Endodermal cell (in vitro differentiated cells): Measurements from ENCODE around the gene IL11RA. TPM values are rescaled to one million over a fixed set of nuclear protein-coding genes. Genes with fewer than 3 reads are reported as not detected.

Experiments
- DNase-seq: peaks from one replicate; pipeline ENCODE4 v3.0.0-alpha.2; 2017
- H3K27ac ChIP-seq: 2 replicates; pipeline ENCODE4 v1.5.1; 2013; ENCODE audit warnings: mild to moderate bottlenecking, low read depth, low read length, moderate library complexity
- H3K27me3 ChIP-seq: 2 replicates; pipeline ENCODE4 v1.6.1; 2013; ENCODE audit warnings: mild to moderate bottlenecking, low read length, moderate library complexity; ENCODE audit not compliant: insufficient read depth, control insufficient read depth, poor library complexity, severe bottlenecking
- H3K36me3 ChIP-seq: 2 replicates; pipeline ENCODE4 v1.7.0; 2013; ENCODE audit warnings: mild to moderate bottlenecking, low read length, moderate library complexity; ENCODE audit not compliant: control insufficient read depth, insufficient read depth
- H3K4me1 ChIP-seq: one replicate; pipeline ENCODE4 v1.7.0; 2013; ENCODE audit warnings: low read length; ENCODE audit not compliant: control insufficient read depth, insufficient read depth
- H3K4me3 ChIP-seq: 2 replicates; pipeline ENCODE4 v1.5.1; 2013; ENCODE audit warnings: mild to moderate bottlenecking, low read length, moderate library complexity
- H3K9ac ChIP-seq: 2 replicates; pipeline ENCODE4 v1.6.1; 2013; ENCODE audit warnings: mild to moderate bottlenecking, low read length, moderate library complexity; ENCODE audit not compliant: poor library complexity, severe bottlenecking; ENCODE audit errors: extremely low read depth
- H3K9me3 ChIP-seq: 2 replicates; pipeline ENCODE4 v1.6.1; 2013; ENCODE audit warnings: mild to moderate bottlenecking, low read length, moderate library complexity; ENCODE audit not compliant: control insufficient read depth
- H3K27ac Mint-ChIP-seq: 2 replicates; pipeline ENCODE4 v1.8.0; 2020; ENCODE audit warnings: mixed read lengths
- H3K27me3 Mint-ChIP-seq: 2 replicates; pipeline ENCODE4 v1.8.0; 2021; ENCODE audit warnings: mild to moderate bottlenecking, mixed read lengths; ENCODE audit not compliant: insufficient read depth
- H3K36me3 Mint-ChIP-seq: 2 replicates; pipeline ENCODE4 v1.8.0; 2020; ENCODE audit warnings: low read depth, mixed read lengths
- H3K4me1 Mint-ChIP-seq: 2 replicates; pipeline ENCODE4 v1.8.0; 2020; ENCODE audit warnings: mixed read lengths
- H3K4me3 Mint-ChIP-seq: 2 replicates; pipeline ENCODE4 v1.8.0; 2020; ENCODE audit warnings: mild to moderate bottlenecking, moderate library complexity, mixed read lengths
- H3K9me3 Mint-ChIP-seq: 2 replicates; pipeline ENCODE4 v1.8.0; 2020; ENCODE audit warnings: mild to moderate bottlenecking, mixed read lengths
- CTCF ChIP-seq: fragments of 200-600 bp; sonication (generic); conservative IDR thresholded peaks from 2 replicates; pipeline ENCODE4 v1.5.0; 2021; ENCODE audit warnings: antibody characterized with exemption, mild to moderate bottlenecking
- WGBS, 2 experiments: methylation state at CpG; one replicate each; pipeline versions ENCODE4 v1.1.5 to v1.1.7; 2013; ENCODE audit warnings: missing lambda C conversion rate in 2 of 2, mixed read lengths in 1 of 2; ENCODE audit not compliant: insufficient coverage in 1 of 2, insufficient read length in 1 of 2; 5-methylcytosine and 5-hydroxymethylcytosine counted together
- total RNA-seq, 2 donors: library from RNA; stranded (reverse); fragmentation: NEBNext Ultra II Directional in 1 of 2; extraction: Animal tissue kit (Norgen Biotek cat#: 25700) in 1 of 2; gene quantifications; 2 replicates in 1 of 2; 3 replicates in 1 of 2; pipeline ENCODE4 v1.2.1, GENCODE V29; 2021

Gene IL11RA
- total RNA-seq, 2 donors from 2014 or later, result 6.9 to 12.7 TPM

- H3K27me3 Mint-ChIP-seq, result peaks cover 4% of the 10 kb centered on the region
- H3K36me3 ChIP-seq, result no peaks in the 10 kb centered on the region
- H3K4me3 Mint-ChIP-seq, result no peak overlapping the region
- H3K4me1 ChIP-seq, result no peaks in the 10 kb centered on the region
- no peaks in the 10 kb centered on the region for H3K4me1 Mint-ChIP-seq
- no peak overlapping the region for H3K27ac Mint-ChIP-seq
- H3K27me3 ChIP-seq, result no peaks in the 10 kb centered on the region
- H3K9ac ChIP-seq, result no peak overlapping the region
- no peak for DNase-seq
- H3K4me3 ChIP-seq, result no peak overlapping the region
- peaks cover 2% of the 10 kb centered on the region for H3K36me3 Mint-ChIP-seq
- H3K9me3 Mint-ChIP-seq, result no peaks in the 10 kb centered on the region
- H3K9me3 ChIP-seq, result no peaks in the 10 kb centered on the region
- H3K27ac ChIP-seq, result no peak overlapping the region
- WGBS, 2 experiments, result 71 to 90% methylated on average over 1 of the region's 1 CpG
- TF ChIP-seq CTCF, result no peak
These were observed 34.7 kb downstream of the IL11RA start for GRCh38 chr9:34686732-34687131.

GRCh38 chr9:34687276-34688030 lies 35.5 kb downstream of the IL11RA start:
- H3K27me3 Mint-ChIP-seq, result peaks cover 4% of the 10 kb centered on the region
- Histone ChIP-seq H3K36me3 (no peaks in the 10 kb centered on the region), H3K27ac (no peak overlapping the region), H3K4me3 (no peak overlapping the region), H3K4me1 (no peaks in the 10 kb centered on the region), H3K9me3 (no peaks in the 10 kb centered on the region), H3K9ac (no peak overlapping the region), H3K27me3 (no peaks in the 10 kb centered on the region)
- DNase-seq, result no peak
- no peaks in the 10 kb centered on the region for H3K4me1 Mint-ChIP-seq
- no peak overlapping the region for H3K4me3 Mint-ChIP-seq
- H3K36me3 Mint-ChIP-seq, result peaks cover 2% of the 10 kb centered on the region
- TF ChIP-seq CTCF, result no peak
- no peak overlapping the region for H3K27ac Mint-ChIP-seq
- WGBS, 2 experiments, result 87 to 97% methylated on average over 5 to 10 of the region's 10 CpGs
- no peaks in the 10 kb centered on the region for H3K9me3 Mint-ChIP-seq

- H3K9me3 ChIP-seq, result peaks cover 1% of the 10 kb centered on the region
- H3K27ac Mint-ChIP-seq, result no peak overlapping the region
- no peak for TF ChIP-seq CTCF
- H3K36me3 Mint-ChIP-seq, result no peaks in the 10 kb centered on the region
- WGBS, 2 experiments, result 90 to 100% methylated on average over 1 to 5 of the region's 5 CpGs
- H3K4me1 ChIP-seq, result no peaks in the 10 kb centered on the region
- H3K27me3 ChIP-seq, result no peaks in the 10 kb centered on the region
- H3K4me3 Mint-ChIP-seq, result no peak overlapping the region
- H3K9me3 Mint-ChIP-seq, result no peaks in the 10 kb centered on the region
- no peaks in the 10 kb centered on the region for H3K36me3 ChIP-seq
- no peak for DNase-seq
- no peaks in the 10 kb centered on the region for H3K4me1 Mint-ChIP-seq
- H3K4me3 ChIP-seq, result no peak overlapping the region
- H3K27ac ChIP-seq, result no peak overlapping the region
- H3K9ac ChIP-seq, result no peak overlapping the region
- peaks cover 4% of the 10 kb centered on the region for H3K27me3 Mint-ChIP-seq
These were observed 36.5 kb downstream of the IL11RA start for GRCh38 chr9:34688329-34689115.
